Mucosa of stomach (tissue), 1 donor: ENCODE measurements around the gene LRRC15.

Experiments used
- H3K27me3 ChIP-seq: one replicate; pipeline ENCODE4 v1.7.0; 2013; ENCODE audit warnings: mild to moderate bottlenecking, low read length; ENCODE audit not compliant: control insufficient read depth, insufficient read depth
- H3K36me3 ChIP-seq: one replicate; pipeline ENCODE4 v1.7.0; 2013; ENCODE audit warnings: low read length; ENCODE audit not compliant: control insufficient read depth, insufficient read depth
- H3K4me1 ChIP-seq: one replicate; pipeline ENCODE4 v1.7.0; 2013; ENCODE audit warnings: mild to moderate bottlenecking, low read length; ENCODE audit not compliant: control insufficient read depth, insufficient read depth
- H3K4me3 ChIP-seq: one replicate; pipeline ENCODE4 v1.7.0; 2013; ENCODE audit warnings: low read length
- H3K9ac ChIP-seq: one replicate; pipeline ENCODE4 v1.7.0; 2013; ENCODE audit warnings: mild to moderate bottlenecking, low read length, moderate library complexity
- H3K9me3 ChIP-seq: one replicate; pipeline ENCODE4 v1.7.0; 2013; ENCODE audit warnings: mild to moderate bottlenecking, low read length, moderate library complexity; ENCODE audit not compliant: control insufficient read depth
- donor health status: Pancreatic carcinoma.

LRRC15 gene

DNA sequence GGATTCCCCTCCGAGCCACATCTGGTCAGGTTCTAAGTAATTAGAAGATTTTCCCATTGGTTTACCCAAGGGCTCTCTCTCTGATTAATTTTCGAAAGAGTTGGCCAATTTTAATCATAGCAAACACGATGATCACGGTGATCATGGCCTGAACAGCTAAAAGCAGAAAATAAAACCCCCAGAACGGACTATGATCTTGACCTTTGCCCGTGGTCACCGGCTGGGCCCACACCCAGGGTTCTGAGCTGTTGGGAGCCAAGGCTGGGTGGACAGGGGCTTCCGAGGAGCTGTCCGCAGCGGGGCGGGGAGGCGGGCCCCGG lies 27.0 kb upstream of the LRRC15 start:
- H3K9me3 ChIP-seq, result no peaks in the 10 kb centered on the region
- no peak overlapping the region for H3K9ac ChIP-seq
- peaks cover 18% of the 10 kb centered on the region for H3K27me3 ChIP-seq
- H3K36me3 ChIP-seq, result no peaks in the 10 kb centered on the region
- H3K4me1 ChIP-seq, result peaks cover 28% of the 10 kb centered on the region
- no peak overlapping the region for H3K4me3 ChIP-seq

DNA sequence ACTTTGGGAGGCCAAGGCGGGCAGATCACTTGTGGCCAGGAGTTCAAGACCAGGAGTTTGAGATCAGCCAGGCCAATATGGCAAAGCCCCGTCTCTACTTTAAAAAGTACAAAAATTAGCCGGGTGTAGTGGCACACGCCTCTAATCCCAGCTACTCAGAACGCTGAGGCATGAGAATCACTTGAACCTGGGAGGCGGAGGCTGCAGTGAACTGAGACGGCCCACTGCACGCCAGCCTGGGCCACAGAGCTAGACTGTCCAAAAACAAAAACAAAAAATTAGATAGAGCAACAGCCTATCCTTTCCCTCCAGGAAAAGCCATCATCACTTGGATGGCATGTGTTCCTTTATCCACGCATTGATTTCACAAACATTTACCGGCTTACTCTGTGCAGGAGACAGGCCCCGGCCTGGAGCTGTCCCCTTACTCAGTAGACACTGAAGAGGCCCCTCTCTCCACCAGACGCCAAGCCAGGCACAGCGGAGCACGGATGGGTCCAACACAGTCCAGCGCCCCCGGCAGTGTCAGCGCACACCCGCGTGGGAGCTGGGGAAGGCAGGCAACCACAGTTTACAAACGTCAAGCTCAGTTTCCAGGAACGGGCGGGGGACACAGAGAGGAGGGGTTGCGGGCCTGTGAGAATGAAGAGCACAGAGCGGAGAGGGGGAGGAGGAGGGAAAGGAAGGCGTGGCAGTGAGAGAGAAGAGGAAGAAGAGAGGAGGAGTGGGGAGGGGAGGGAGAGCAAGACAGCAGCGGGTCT lies 26.4 kb upstream of the LRRC15 start:
- Histone ChIP-seq H3K36me3 (no peaks in the 10 kb centered on the region), H3K9ac (no peak overlapping the region), H3K4me1 (peaks cover 28% of the 10 kb centered on the region), H3K27me3 (peaks cover 18% of the 10 kb centered on the region), H3K9me3 (peaks cover 4% of the 10 kb centered on the region), H3K4me3 (no peak overlapping the region)

DNA sequence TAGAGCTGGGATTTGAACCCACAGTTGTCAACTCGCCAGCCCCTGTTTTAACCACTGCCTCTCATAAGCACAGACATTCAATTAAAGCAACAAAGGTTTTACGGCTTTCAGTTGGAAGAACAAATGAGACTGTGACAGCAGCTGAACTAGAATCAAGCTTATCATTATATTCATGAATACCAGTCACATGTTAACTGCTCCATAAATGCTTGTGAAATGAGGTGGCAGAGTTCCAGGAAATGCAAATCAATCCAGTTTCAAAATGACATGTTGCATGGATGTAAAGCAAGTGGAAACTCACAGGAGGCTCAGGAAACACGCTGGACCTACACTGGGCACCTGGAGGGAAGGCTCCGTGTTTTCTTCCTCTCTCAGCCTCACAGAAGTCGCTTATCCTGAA lies 25.7 kb upstream of the LRRC15 start:
- no peak overlapping the region for H3K4me3 ChIP-seq
- peaks cover 18% of the 10 kb centered on the region for H3K27me3 ChIP-seq
- peaks cover 28% of the 10 kb centered on the region for H3K4me1 ChIP-seq
- no peaks in the 10 kb centered on the region for H3K36me3 ChIP-seq
- peaks cover 6% of the 10 kb centered on the region for H3K9me3 ChIP-seq
- H3K9ac ChIP-seq, result no peak overlapping the region

DNA sequence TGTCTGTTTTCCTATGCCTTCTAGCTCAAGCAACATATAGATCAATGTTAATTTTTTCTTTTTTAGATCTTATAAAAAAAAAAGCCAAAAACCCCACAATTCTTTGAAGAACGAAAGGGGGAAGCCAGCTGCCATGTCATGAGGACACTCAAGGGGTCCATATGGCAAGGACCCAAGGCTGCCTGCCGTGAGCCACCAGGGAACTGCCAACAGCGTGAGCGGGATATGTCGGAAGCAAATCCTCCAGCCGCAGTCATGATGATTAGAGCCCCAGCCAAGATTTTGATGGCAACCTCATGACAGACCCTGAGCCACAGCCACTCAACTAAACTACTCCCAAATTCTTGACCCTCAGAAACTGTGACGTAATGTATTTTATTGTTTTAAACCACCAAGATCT lies 23.0 kb upstream of the LRRC15 start:
- H3K4me1 ChIP-seq, result peaks cover 20% of the 10 kb centered on the region
- H3K4me3 ChIP-seq, result no peak overlapping the region
- no peaks in the 10 kb centered on the region for H3K36me3 ChIP-seq
- H3K9ac ChIP-seq, result no peak overlapping the region
- peaks cover 6% of the 10 kb centered on the region for H3K27me3 ChIP-seq
- peaks cover 6% of the 10 kb centered on the region for H3K9me3 ChIP-seq

DNA sequence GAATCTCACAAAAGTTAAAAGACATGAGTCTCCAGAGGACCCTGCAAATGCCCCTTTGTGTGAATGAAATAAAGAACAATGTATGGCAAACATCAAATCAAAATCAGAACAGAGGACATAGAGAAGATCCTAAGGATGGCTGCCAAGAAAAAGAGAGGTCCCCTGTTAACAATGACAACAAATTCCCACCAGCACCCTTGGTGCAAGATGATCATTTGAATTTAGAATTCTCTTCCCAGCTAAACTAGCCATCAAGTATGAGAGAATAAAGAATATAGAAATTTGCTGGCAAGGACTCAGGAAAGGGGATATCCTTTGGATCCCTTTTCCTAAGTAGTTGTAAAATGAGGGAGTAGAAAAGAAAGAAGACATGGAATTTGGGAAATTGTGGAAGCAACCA lies 21.3 kb upstream of the LRRC15 start:
- Histone ChIP-seq H3K27me3 (no peaks in the 10 kb centered on the region), H3K4me1 (peaks cover 10% of the 10 kb centered on the region), H3K36me3 (no peaks in the 10 kb centered on the region), H3K4me3 (no peak overlapping the region), H3K9ac (no peak overlapping the region), H3K9me3 (peaks cover 6% of the 10 kb centered on the region)

DNA sequence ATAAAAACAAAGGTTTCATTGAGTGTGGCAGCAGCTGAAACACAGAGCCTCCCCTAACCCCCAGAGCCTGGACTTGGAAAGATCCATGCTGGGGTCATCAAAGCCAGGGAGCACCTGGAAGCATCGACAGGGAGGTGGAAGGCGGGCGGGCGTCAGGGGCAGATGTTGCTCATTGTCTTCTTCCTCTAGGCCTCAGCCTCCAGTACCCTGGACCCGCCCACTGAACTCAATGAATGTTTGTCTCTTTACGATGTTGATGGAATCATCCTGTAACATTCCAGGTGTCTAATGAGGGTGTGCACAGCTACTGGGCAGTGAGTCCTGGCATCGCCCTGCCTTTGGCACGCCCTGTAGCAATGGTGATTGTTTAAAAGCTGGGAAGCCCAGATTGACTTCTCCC lies 19.7 kb upstream of the LRRC15 start:
- H3K36me3 ChIP-seq, result no peaks in the 10 kb centered on the region
- peaks cover 6% of the 10 kb centered on the region for H3K9me3 ChIP-seq
- peaks cover 1% of the 10 kb centered on the region for H3K27me3 ChIP-seq
- no peaks in the 10 kb centered on the region for H3K4me1 ChIP-seq
- H3K9ac ChIP-seq, result no peak overlapping the region
- no peak overlapping the region for H3K4me3 ChIP-seq

DNA sequence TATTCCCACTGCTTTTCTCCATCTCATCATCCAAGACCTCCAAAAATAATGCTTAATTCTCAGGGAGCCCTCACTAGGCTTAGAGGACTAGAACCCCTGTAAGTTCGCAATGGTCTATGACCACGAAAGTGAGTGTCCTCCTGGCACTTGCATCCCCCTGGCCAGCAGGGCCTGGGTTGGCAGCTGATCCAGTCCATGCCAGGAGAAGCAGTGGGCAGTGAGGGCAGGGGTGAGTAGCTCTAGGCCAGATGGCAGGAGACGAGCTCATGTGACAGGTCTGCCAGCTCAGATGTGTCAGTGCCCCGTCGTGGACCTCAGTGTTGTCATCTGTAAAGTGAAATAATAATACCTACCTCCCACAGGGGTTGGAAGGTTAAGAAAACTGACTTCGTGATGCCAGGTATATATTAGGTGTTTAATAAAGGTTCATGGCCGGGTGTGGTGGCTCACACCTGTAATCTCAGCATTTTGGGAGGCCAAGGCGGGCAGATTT lies 18.4 kb upstream of the LRRC15 start:
- Histone ChIP-seq H3K4me1 (no peaks in the 10 kb centered on the region), H3K36me3 (no peaks in the 10 kb centered on the region), H3K4me3 (no peak overlapping the region), H3K9me3 (peaks cover 6% of the 10 kb centered on the region), H3K27me3 (peaks cover 3% of the 10 kb centered on the region), H3K9ac (no peak overlapping the region)

DNA sequence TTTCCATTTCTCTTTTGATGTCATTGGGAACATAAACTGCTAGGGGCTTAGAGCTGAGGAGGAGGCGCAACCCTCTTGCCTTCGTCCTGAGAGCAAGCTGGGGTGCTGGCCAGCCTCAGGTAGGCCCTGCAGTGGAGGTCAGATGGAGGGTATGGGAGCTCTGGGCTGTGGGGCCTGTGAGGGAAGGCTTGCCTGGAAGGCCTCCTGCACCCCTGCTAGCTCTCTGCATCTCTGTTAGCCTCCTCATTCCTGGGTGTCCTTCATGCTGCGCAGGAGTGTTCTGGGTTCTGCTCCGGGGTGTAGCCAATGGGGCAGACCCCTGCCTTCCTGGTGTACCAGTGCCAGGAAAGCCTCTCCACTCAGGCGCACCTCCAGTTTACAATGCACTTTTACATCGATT lies 17.7 kb upstream of the LRRC15 start:
- Histone ChIP-seq H3K27me3 (peaks cover 3% of the 10 kb centered on the region), H3K36me3 (no peaks in the 10 kb centered on the region), H3K9ac (no peak overlapping the region), H3K4me3 (no peak overlapping the region), H3K9me3 (peaks cover 6% of the 10 kb centered on the region), H3K4me1 (no peaks in the 10 kb centered on the region)

DNA sequence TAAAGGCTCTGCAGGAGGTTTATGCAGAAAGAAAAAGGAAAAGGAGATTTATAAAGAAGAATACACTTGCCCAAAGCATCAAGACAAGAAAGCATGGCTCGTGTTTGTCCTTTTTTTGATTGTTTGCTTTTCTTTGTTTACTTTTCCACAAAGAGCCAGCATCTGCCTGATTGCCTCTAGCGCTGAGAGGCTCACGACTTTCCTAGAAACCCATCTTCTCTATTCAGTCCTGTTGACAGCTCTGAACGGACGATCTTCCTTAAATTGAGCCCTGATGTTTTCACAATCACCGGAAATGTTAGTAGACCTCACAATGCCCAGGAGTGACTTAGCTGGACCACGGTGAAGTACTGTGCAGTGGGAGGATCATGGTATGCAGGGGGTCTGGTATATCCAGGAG lies 17.1 kb upstream of the LRRC15 start:
- Histone ChIP-seq H3K9ac (no peak overlapping the region), H3K4me1 (peaks cover 1% of the 10 kb centered on the region), H3K9me3 (peaks cover 6% of the 10 kb centered on the region), H3K4me3 (no peak overlapping the region), H3K27me3 (peaks cover 3% of the 10 kb centered on the region), H3K36me3 (no peaks in the 10 kb centered on the region)

DNA sequence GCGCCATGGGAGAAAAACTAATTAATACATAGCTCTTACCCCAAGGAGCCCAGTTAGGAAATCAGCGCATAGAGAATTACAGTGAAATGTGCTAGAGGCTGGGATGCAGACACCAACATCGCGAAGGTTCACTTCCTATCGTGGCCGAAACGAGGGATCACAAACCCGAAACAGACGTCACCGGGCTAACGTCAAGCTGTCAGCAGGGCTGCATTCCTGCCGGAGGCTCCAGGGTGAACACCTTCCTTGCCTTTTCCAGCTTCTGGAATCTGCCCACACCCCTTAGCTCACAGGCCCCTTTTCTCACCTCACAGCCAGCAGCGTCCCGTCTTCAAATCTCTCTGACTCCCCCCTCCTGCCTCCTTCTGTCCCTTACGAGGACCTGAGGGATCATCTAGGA lies 16.5 kb upstream of the LRRC15 start:
- Histone ChIP-seq H3K4me1 (peaks cover 3% of the 10 kb centered on the region), H3K9me3 (peaks cover 3% of the 10 kb centered on the region), H3K36me3 (no peaks in the 10 kb centered on the region), H3K4me3 (no peak overlapping the region), H3K27me3 (peaks cover 3% of the 10 kb centered on the region), H3K9ac (no peak overlapping the region)

DNA sequence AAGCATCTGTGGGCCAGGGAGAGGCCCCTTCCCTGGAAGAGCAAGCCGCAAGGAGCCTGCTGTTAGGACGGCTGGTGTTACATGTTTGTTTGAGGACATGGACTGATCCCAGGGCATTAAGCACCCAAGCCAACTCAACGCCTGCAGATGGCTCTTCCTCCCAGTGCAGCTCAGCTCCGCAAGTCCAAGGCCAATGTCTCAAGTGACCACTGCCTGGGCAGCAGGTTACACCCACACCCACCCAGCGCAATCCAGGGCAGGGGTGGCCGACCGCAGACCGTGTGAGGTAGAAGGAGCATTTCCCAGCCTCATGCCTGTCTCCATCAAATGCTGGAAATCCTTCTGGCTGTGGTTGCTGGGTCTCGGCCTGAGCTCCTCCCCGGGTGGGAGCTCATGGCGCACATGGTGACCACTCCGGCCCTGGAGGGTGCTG lies 15.0 kb upstream of the LRRC15 start:
- peaks cover 3% of the 10 kb centered on the region for H3K4me1 ChIP-seq
- H3K27me3 ChIP-seq, result peaks cover 3% of the 10 kb centered on the region
- H3K9ac ChIP-seq, result no peak overlapping the region
- H3K9me3 ChIP-seq, result no peaks in the 10 kb centered on the region
- no peaks in the 10 kb centered on the region for H3K36me3 ChIP-seq
- no peak overlapping the region for H3K4me3 ChIP-seq

DNA sequence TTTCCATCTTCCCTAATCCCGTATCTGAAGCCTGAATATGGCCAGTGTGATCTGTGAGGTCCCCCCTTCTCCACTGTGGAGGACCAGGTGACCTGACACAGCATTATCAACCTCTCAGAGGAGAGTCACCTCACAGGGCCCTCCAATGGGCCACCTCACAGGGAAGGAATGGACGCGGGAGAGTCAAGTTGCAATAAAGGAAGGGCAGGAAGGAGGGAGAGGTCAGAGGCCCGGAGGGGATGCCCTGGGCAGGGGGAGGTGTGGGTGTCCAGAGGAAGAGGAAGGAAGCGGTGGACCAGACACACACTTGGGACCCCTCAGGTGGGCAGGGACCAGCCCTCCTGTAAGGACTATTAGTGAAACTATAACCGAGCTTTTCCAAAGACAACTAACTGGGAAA lies 14.6 kb upstream of the LRRC15 start:
- H3K27me3 ChIP-seq, result peaks cover 5% of the 10 kb centered on the region
- no peak overlapping the region for H3K4me3 ChIP-seq
- no peaks in the 10 kb centered on the region for H3K36me3 ChIP-seq
- H3K4me1 ChIP-seq, result peaks cover 3% of the 10 kb centered on the region
- H3K9ac ChIP-seq, result no peak overlapping the region
- no peaks in the 10 kb centered on the region for H3K9me3 ChIP-seq
